NCI-H187 treated with DMSO at 0.1 percent for 48 hours (cell line): ENCODE results near the gene DNM3.
"Not testable (repeated sequence)": the region's sequence is repeated elsewhere in the genome, so short reads cannot be mapped to it uniquely, and the experiment has no call there.

ENCODE experiments used
- DNase-seq: peaks from one replicate; lab custom pipeline; 2025; lab: John Stamatoyannopoulos, UW

DNM3 gene

GRCh38 chr1:172423336-172423735 is 582.0 kb downstream of the DNM3 start:
- no peak for DNase-seq

DNA sequence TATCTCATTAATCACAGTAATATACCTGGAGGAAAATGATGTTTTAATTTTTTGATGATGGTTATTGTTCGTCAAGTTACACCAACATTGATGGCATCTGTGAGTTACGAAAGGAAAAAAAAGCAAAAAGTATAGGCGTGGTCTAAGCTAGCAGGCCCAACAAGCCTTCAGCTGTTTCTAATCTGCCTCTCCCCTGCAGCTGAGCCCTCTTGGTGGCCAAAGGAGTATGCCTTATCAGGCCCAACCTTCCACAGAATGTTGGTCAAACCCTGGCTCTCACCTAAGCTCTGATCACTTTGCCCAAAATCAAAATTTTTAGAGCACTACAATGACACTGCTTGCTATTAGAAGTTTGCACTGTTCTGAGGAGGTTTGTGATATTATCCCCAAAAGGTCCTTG is 584.0 kb downstream of the DNM3 start:
- DNase-seq, result no peak

DNA sequence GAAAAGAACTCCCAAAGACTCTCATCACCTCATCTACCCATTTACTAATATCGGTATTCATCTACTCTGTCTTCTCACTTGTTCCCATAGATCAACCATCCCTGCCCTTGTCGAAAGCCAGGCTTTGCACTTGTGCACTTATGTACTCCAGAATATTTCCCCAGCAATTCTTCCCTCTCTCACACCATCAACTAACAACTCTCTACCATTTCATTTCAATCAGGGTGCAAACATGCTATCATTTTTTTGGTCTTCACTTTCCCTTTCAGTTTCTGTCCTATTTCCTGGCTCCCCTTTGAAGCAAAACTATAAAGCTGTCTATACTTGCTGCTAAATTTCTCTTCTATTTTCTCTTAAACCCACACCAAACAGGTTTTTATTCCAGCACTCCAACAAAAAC is 585.9 kb downstream of the DNM3 start:
- no peak for DNase-seq

- DNase-seq, result no peak
These were observed 588.2 kb downstream of the DNM3 start for GRCh38 chr1:172429331-172430127.

DNA sequence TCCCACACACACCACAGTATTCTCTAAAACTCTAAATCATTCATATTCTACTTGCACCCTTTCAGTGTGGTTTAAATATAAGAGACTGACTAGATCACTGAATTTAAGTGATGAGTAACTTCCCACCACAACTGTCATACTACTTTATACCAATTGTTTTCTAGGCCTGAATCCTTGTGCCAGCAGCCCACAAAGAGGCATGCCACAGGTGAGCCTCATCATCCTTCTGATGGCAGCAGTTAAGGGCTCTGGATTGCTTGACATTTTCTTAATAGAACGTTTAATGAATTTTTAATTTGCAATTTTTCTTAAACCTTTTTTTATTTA is 588.8 kb downstream of the DNM3 start:
- no peak for DNase-seq

DNA sequence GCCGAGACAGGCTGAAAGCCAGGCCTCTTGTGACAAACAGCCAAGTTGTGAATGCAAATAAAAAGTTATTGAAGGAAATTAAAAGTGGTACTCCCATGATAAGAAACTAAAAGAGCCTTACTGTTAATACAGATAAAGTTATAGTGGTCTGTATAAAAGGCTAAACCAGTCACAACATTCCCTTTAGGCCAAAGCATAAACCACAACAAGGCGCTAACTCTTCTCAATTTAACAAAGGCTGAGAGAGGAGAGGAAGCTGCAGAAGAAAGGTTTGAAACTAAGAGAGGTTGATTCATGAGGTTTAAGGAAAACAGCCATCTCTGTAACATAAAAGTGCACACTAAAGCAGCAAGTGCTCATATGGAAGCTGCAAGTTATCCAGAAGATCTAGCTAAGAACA is 589.9 kb downstream of the DNM3 start:
- DNase-seq, result no peak

- no peak for DNase-seq
These were observed 590.5 kb downstream of the DNM3 start for GRCh38 chr1:172431721-172432192.

- not testable (repeated sequence) for DNase-seq
These were observed 595.9 kb downstream of the DNM3 start for GRCh38 chr1:172437183-172437582.

- DNase-seq, result no peak
These were observed 601.1 kb downstream of the DNM3 start for GRCh38 chr1:172442404-172442803.

GRCh38 chr1:172442843-172443565 is 601.7 kb downstream of the DNM3 start:
- no peak for DNase-seq

GRCh38 chr1:172443666-172444453 is 602.6 kb downstream of the DNM3 start, which contains the start of gene PIGC:
Gene PIGC, minus strand, starts transcription at chr1:172444069. Its CDS starts 1,447 bp downstream, at chr1:172442622.
- DNase-seq, result peak; percentile 90

DNA sequence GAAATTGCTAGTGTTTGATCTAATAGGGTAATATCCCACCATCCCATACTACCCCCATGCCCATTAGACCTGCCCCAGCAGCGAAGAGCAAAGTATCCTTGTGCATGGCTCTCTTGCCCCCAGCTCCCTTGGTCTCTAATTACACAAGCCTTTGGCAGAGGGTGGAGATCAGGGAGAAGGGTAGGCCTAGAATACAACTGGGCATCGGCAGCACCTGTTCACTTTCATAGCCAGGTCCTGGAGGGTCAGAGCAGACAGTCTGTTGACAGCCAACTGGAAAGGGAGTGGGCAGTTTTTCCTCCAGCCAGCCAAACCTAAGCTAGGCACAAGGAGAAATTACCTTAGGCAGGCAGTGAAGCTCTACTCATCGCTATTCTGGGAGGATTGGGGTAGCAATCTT is 605.2 kb downstream of the DNM3 start:
- DNase-seq, result no peak

GRCh38 chr1:172447641-172448040 is 606.3 kb downstream of the DNM3 start:
- DNase-seq, result no peak

GRCh38 chr1:172448995-172449584 is 607.8 kb downstream of the DNM3 start:
- DNase-seq, result no peak

DNA sequence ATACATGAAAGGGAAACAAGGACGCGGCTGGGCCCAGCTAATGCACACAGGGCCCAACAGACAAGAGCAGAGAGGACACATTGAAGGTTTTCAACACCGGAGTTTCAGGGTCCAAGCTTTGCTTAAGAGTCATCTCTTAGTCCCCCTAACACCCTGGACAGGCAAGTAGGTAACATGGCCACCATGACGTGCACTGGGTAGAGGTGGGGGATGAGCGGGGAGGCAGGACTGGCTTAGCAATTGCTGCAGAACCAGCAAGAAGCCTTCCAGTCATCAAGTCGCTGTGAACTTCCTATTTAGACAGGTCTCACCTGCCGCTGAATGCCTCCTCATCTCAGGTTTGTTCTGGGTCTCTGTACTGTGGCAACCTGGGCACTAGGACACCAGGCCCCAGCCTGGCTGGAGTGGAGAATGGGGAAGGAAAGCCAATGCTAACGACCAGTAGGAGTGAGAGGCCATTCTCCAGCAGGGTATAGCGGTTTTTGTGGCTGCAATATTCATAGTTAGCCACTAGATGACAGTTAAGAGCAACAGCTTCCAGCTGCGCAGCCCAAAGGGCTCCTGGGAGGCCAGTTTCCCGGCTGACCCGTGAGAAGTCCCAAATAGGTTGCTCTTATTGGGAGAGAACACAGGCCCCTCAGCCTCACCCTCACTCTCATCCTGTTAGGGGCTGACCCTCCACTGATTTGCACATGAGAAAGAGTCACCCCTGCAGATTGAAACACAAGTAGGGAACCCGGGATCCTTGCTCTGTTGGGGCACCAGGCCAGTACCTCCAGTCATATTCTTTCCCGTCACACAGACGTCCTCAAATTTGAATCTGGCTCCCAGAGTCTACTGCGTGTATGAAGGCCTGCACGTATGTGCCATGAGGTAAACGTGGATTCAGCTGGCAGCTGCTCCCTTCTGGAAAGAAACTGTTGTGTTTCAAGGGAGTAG is 608.6 kb downstream of the DNM3 start:
- DNase-seq, result no peak

GRCh38 chr1:172450524-172450885 is 609.2 kb downstream of the DNM3 start:
- no peak for DNase-seq

DNA sequence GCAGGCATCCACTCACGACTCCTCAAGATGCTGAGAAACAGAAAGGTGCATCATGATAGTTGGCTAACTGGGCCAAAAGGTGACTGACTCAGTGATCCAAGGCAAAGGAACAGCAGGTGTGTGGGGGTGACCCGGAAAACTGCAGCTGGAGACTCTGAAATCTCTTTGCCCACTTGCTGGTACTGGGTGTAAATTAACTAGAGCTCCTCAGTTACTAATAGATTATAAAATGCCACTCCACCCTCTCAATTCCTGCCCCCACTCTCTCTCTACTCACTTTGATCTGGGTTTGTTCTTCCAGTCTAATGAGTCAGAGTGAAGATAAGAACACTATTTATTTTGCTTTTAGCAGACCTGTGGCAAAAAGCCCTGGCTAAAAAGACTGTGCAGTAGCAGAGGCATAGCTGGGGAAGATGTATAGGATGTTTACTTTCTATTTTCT is 609.7 kb downstream of the DNM3 start:
- no peak for DNase-seq

- DNase-seq, result no peak
These were observed 611.3 kb downstream of the DNM3 start for GRCh38 chr1:172452536-172453152.

DNA sequence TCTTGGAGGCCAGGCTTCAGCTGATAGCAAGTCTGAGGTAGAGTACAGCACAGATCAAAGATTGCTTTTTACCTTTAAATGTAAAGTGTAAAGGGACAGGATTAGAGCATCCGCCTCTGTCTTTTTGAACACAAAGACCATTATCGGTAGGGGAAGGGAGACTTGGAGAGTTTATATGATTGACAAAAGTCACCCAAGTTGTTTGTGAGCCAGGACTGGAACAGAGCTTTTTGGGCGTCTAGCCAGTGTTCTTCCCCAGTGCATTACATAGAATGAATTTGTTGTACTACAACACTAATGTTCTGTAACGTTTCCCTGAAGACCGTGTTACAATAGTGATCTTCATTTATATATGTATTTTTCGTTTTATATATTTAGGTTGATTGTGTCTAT is 611.9 kb downstream of the DNM3 start:
- DNase-seq, result no peak

DNA sequence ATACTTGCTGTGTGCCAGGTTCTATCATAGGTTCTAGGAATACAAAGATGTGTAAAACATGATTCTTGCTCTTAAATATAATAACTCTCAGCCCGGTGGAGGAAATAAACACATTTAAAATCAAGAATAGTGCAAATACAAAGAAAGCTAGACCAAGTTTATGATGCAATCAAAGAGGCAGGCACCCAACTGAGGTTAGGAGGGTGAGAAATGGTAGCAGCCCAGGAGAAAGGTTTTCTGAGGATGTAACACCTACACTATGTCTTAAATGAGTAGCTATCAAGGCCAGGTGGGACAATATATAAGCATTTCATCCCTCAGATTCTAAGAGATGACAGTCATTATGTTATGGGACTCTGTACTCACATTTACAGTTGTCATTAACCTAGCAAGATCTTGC is 612.3 kb downstream of the DNM3 start:
- DNase-seq, result no peak

DNA sequence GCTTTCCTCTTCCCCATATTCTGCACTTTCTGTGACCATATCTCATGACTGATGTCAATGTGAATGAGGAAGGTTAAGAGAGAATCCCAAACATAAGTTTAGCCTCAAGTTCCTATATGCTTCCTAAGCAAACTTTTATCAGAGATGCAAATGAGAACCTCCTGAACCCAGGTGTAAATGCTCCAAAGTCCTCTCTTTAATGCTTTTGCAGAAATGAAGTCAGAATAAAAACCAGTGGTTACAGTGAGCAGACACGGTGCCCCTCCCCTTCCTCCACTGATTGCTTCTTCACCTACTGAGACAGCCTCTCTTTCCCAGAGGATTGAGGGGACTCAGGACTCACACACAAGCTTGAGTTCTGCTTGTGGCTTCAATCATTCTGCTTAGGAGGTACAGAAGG is 614.2 kb downstream of the DNM3 start:
- no peak for DNase-seq
